Measurements from ENCODE around the gene NR2F6.

DNA sequence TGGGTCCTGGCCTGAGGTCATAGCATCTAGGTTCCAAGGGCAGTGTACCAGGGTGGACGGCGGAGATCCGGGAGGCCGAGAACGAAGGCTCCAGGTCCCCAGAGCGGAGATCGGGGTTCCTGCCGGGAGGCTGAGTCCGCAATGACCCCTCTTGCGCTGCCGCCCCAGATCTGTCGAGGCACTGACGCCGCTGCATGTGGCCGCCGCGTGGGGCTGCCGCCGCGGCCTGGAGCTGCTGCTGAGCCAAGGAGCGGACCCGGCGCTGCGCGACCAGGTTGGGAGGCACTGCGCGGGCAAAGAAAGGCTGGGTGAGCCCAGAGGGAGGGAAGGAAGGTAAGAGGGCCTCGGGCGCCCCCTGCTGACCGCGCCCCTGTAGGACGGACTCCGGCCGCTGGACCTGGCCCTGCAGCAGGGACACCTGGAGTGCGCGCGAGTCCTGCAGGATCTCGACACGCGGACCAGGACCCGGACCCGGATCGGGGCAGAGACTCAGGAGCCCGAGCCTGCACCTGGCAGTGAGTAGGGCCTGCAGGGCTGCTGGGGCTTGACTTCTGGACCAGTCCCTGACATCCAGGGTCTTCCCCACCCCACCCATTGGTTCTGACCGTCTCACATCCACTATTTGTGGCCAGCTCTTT is 36.9 kb upstream of the NR2F6 start:
- no peak for TF ChIP-seq NFRKB (IDR thresholded peaks at IDR 0.05)
- no peak for TF ChIP-seq ZNF384 (IDR thresholded peaks at IDR 0.05)
- no peak for TF ChIP-seq SP1 (IDR thresholded peaks at IDR 0.05)
- TF ChIP-seq FOXM1 (IDR thresholded peaks at IDR 0.05; ENCODE audit: borderline replicate concordance) = no peak
- TF ChIP-seq BHLHE40 (IDR thresholded peaks at IDR 0.05; ENCODE audit: borderline replicate concordance) = no peak
- no peak for TF ChIP-seq ELF4 (IDR thresholded peaks at IDR 0.05)
- TF ChIP-seq FOXA1 (IDR thresholded peaks at IDR 0.05) = no peak
- TF ChIP-seq LEF1 (IDR thresholded peaks at IDR 0.05; ENCODE audit: borderline replicate concordance) = no peak
- TF ChIP-seq L3MBTL2 (conservative IDR thresholded peaks at IDR 0.05) = peak; percentile 75
- TF ChIP-seq, protein P1, sequence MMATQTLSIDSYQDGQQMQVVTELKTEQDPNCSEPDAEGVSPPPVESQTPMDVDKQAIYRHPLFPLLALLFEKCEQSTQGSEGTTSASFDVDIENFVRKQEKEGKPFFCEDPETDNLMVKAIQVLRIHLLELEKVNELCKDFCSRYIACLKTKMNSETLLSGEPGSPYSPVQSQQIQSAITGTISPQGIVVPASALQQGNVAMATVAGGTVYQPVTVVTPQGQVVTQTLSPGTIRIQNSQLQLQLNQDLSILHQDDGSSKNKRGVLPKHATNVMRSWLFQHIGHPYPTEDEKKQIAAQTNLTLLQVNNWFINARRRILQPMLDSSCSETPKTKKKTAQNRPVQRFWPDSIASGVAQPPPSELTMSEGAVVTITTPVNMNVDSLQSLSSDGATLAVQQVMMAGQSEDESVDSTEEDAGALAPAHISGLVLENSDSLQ (IDR thresholded peaks at IDR 0.05) = no peak

Measured in HEK293T (cell line).